Measurements from ENCODE around the gene USH2A.

DNA sequence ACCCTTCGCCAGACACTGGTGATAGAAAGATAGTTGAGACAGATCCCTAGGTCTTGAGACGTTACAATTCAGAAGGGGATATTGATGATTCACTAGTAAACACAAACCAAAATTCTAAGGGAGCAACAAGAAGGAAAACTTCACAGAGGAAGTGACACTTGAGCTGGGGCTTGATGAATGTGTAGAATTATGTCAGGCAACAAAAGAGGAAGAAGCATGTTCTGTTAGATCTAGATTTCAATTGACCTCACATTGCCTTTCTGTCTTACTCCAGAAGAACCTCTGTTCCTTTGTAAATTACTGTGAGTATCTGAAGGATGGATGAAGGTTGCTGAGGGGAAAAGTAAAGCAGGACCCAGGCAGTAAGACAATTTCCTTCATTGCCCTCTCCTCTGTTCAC lies 528.0 kb downstream of the USH2A start:
- TF ChIP-seq POLR2A (IDR thresholded peaks at IDR 0.05; ENCODE audit: low read depth) (no peak), CTCF (IDR thresholded peaks at IDR 0.05) (no peak), POLR2AphosphoS5 (IDR thresholded peaks at IDR 0.05) (no peak), EP300 (IDR thresholded peaks at IDR 0.05) (no peak)
